ENCODE data around the gene SLC1A4.
A peak's percentile ranks its signal among the peaks of the same experiment; 100 is the strongest.
"Not testable (repeated sequence)": the region's sequence is repeated elsewhere in the genome, so short reads cannot be mapped to it uniquely, and the experiment has no call there.

SLC1A4 gene

DNA sequence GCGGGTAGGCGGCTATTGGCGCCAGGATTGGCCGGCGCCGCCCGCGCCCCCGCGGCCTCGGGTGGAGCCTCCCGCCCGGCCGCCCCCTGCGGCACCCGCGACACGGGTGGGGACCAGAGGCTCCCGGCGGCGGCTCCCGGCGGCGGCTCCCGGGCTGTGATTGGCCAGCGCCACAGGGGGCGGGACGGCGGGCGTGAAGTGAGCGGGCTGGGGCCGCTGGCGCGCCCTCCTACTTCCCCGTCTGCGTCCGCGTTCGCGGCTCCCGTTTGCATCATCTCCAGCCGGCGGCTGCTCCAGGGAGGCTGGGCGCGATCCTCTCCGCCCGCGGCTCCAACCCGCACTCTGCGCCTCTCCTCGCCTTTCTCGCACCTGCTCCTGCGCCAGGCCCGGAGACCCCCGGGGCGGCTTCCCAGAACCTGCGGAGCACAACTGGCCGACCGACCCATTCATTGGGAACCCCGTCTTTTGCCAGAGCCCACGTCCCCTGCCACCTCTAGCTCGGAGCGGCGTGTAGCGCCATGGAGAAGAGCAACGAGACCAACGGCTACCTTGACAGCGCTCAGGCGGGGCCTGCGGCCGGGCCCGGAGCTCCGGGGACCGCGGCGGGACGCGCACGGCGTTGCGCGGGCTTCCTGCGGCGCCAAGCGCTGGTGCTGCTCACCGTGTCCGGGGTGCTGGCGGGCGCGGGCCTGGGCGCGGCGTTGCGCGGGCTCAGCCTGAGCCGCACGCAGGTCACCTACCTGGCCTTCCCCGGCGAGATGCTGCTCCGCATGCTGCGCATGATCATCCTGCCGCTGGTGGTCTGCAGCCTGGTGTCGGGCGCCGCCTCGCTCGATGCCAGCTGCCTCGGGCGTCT, at the start of gene SLC1A4:
SLC1A4 (plus strand) TSS at position 274 of the 856 bp plus-strand sequence; CDS start at position 519, 245 bp downstream.
- DNase-seq = peak; percentile 84

DNA sequence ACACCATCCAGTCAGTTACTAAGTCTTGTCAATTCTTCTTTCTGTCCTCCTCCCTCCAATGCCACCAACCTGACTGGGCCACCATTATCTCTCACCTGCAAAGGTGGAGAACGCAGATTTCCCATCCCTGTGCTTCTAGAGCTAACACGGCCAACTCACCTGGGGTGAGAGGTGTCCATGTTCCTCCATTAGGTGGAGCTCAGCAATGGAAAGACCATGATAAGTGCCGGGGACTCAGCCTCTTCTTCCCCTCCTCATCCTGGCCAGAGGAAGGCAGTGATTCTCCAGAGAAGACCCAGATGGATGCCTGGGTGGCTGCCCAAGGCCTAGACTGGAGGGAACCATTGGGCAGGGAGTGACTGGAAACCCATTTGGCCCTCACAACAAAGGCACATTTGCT, 48.1 kb upstream of the SLC1A4 start:
- no peak for DNase-seq

DNA sequence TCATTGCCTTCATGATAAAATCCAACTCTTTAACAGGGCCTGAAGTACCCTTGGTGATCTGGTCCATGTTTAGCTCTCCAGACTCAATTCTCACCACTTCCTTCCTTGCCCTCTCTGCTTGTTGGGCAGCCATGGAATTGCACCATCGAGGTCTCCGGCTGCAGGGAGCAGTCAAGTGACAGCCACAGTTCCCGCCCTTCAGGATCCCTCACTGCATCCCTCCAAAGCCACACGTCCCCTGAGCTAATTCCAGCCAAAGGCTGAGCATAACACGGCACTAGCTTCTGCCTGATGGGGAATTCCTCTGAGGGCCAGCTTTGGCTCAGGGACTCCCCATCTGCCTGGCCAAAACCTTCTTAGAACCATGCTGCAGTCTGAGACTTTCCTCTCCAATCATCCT, 47.4 kb upstream of the SLC1A4 start:
- DNase-seq = no peak

DNA sequence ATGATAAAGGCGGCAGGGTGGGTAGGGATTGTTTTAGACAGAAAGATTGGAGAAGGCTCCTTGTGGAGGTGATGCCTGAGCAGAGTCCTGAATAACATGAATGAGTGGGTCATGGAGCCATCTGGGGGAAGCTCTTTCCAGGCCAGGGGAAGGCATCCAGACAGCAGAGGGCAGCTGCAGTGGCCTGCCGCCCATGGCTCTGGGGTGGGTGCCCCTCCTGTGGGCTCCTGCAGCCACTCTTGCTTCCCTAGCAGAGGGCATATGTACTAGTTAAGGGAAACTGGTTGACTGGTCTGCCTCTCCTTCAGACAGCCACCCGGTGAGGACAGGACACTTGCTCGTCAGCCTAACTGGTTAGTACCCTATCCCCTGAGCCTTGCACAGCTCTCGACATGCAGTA, 46.5 kb upstream of the SLC1A4 start:
- no peak for DNase-seq

DNA sequence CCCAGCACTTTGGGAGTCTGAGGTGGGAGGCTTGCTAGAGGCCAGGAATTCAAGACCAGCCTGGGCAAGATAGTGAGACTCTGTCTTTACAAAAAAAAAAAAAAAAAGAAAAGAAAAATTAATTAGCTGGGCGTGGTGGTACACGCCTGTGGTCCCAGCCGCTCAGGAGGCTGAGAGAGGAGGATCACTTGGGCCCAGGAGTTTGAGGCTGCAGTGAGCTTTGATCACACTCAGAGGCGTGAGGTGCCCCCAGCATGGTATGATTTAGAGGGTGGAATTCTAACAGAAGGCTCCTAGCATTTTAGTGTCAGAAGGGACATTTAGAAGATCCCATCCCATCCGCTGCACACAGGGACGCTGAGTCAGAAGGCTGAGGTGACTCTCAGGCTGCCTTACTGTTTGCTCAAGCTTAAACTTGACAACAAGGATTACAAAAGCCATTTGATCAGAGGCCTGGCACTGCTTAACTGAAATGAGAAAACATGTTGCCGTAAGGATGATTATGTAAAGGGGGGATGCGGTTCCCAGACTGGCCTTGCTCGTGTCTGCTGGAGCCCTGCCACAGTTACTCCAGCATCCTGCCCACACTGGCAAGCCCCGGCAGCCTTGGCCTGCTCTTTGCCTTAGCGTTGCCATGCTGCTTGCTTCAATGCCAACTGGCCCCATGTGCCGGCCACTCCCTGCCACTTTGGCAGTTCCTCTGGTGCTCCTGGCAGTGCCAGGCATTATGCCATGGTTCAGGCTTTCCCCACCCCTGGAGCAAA, 45.6 kb upstream of the SLC1A4 start:
- DNase-seq = no peak

DNA sequence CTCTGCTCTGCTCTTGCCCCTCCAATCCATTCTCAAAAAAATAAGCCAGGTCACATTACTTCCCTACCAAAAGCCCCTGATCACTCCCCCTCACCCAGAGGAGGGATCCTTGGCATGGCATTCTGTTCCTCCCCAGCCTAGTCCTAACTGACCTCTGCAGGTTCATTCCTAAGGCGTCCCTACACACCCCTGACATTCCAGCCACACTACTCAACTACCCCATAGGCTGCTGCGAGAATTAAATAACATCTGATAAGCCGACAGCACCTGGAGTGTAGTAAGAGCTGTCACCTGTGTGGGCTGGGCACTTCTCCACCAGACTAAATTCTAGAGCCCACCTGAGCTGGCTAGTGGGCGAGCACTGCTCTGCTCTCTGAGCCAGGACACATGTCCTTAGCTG, 44.7 kb upstream of the SLC1A4 start:
- no peak for DNase-seq

DNA sequence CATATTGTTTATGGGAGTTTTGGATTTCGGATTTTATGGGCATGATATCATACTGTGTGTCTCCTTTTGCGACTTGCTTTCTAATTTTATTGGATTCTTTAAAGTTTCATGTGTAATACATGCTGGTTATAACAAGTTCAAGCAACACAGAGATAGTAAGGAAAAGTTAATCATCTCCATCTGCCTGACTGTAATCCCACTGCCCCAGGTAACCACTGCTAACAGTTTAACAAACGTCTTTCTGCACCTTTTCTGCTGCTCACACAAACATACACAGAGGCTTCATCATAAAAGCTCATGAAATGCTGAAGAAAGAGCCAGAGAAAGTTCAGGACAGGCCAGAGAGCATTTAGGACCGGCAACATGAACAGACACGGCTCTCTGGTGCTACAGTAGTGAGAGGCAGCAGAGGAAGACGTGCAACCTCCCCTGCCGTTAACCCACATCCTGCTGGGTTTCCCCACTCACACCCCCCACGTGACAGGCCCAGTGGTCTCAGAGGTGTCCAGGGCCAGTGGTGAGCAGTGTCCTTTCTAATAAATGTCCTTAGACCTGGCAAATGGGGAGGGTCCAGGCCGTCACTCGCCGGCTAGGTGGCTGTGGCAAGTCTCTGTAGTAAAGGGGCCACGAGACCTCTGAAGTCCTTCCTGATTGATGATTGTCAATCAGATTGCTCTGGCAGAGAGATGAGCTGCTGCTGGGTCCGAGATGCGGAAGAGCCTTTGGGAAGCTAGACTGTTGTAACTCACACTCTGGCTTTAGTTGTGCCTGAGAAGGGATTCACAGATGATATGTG, 43.0 kb upstream of the SLC1A4 start:
- DNase-seq = peak; percentile 65

DNA sequence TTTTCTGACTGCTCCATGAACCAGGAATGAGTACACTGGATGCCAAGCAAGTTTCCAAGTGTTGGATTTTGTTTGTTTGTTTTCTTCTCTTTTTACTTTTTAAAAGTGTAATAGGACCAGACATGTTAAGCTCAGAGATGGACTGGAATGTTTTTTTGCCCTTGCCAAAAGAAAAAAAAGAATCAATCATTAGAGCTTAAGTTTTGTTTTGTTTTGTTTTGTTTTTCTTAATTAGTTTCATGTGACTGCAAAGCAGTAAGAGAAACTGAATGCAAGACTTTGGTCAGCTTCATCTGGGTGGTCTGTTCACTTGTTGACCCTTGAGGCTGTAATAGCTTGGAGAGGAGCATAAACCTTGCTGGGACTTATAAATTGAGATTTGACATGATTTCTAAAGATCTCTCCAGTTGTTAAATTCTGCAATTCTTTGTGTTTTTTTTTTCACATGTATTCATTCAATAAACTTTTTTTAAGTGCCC, 42.4 kb upstream of the SLC1A4 start:
- no peak for DNase-seq

DNA sequence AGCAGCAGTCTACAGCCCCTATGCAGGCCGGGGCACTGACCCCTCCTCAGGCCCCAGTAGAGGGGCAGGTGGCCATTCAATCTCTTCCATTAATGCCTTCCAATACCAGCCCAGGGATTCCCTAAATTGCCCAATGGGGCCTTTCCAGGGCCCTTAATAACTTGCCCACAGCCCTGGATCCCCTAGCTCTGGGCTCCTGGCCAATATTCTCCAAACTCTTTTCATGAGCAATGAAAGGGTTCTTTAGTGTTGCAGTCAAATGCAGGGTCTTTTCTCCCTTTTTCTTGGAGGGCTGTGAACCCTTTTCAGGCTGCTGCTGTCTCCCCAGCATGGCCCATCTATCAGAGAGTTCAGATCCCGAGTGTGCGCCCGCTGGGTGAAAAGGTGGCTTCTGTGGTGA, 41.3 kb upstream of the SLC1A4 start:
- DNase-seq = no peak

DNA sequence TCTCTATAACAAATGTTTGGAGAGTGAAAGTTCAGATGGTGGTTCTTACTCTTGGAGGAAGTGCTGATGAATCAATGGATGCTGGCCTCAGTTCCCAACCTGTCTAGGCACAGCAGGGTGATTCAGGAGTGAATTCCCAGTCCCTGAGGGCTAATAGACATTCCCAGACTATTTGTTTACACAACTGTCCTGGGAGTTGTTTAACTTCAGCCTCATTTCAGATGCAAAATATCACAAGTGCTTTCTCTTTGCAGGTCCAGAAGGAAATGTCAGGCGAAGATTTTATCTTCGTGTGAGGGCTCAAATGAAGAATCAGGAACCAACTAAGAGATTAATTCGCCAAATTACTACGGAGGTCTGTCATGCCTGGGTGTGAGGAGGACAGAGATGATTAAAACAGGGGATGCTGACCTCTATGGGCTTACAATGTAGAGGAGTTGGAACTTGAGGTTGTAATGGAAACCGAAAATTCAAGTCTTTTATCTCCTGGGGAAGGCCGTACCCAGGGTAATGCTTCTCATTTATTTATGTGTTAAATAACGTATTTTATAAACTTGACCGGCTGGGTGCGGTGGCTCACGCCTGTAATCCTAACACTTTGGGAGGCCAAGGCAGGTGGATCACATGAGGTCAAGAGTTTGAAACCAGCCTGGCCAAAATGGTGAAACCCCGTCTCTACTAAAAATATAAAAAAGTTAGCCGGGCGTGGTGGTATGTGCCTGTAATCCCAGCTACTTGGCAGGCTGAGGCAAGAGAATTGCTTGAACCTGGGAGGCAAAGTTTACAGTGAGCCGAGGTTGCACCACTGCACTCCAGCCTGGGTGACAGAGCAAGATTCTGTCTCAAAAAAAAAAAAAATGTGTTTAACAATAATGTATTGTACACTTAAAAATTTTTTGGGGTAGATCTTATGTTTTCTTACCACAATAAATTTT, 38.7 kb upstream of the SLC1A4 start:
- no peak for DNase-seq

DNA sequence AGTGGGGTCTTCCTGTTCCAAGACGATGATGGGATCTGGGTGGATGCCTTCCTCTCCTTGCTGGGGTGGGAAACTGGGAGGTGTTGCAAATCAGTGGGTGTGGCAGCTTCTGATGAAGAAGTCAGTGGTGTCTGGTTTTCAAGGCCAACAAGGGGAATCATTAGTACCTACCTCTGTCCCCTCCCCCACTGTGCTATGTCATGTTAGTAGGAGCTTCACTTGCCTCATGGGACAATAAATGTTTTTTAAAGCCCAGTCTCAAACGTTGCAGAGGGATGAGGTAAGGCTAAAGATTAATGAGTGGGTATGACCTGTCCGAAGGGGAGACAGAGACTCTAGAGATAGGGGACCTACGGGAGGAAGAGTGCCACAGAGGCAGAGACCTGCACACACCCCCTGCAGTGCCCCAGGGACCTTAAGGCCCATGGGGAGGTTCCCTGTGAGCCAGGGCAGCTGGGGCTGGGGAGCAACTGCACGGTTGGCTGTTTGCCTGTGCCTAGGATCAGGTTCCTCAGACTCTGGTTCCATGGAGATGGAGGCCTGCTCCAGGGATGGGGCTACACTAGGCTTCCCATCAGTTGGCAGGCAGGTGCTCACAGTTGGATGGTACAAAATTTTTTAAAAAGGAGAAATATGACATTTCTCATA, 37.8 kb upstream of the SLC1A4 start:
- no peak for DNase-seq

DNA sequence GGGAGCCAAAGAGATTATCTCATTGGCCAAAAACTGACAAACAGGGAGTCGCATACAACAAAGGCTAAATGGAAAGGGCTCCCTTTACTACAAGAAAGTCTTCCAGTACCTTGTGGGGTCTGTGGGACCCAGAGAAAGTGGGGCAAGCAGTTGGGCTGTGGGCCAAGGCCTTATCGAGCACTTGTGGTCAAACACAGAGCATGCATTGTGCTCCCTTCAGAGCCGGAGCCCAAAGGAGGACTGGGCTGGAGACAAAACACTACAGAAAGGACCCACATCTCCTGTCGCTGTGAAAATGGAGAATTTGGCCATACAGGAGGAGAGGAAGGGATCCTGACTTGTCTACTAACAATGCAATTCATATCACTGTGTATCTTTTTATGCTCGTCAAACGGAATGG, 37.1 kb upstream of the SLC1A4 start:
- no peak for DNase-seq

DNA sequence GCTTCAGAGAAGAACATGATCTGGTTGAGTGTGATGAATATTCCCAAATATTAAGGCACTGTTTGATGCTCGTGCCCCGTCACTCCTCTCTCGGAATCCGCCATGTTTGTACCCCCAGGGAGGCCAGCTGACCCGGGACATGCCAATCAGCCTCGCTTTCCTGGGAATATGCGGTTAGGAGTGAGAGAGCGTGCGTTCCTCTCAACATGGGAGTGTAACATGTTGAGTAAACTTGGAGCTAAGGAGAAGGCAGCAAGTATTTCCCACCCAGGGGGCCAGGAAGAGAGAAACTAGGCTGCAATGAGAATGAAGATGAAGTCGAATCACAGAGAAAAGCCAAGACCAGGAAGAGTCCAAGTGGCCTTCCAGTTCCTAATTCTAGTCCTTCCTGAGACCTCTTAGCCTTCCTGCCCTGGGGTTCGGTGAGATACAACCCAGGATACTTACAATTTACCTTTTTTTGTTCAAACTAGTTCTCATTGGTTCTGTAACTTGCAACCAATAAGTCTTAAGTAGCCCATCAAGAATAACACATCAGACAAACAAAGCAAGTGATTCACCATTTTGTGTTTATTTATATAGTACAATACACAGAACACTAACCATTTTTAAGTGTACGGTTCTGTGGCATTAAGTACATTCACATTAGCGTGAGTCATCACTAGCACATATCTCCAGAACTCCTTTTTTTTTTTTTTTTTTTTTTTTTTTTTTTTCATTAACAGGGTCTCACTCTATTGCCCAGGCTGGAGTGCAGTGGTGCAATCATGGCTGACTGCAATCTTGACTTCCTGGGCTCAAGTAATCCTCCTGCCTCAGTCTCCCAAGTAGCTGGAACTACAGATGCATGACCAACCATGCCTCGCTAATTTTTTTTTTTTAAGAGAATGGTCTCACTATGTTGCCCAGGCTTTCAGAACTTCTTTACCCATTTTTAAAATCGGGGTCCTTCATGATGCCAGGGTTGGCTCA, 36.4 kb upstream of the SLC1A4 start:
- no peak for DNase-seq

DNA sequence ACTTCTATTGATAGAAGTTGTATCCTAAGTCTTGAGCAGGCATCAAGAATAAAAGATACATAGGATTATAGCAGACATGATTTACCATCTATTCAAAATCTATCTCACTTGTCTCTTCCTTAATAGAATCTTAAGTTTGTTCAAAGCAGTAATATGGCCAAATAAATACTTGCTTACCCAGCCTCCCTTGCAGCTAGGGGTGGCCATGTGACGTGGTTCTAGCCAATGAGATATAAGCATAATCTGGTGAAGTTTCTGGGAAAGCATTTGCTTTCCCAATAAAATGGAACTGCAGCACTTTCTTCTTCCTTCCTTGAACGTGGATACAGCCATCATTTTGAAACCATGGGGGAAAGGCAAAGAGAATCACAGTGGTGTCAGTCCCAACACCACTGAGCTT, 33.7 kb upstream of the SLC1A4 start:
- DNase-seq = no peak

DNA sequence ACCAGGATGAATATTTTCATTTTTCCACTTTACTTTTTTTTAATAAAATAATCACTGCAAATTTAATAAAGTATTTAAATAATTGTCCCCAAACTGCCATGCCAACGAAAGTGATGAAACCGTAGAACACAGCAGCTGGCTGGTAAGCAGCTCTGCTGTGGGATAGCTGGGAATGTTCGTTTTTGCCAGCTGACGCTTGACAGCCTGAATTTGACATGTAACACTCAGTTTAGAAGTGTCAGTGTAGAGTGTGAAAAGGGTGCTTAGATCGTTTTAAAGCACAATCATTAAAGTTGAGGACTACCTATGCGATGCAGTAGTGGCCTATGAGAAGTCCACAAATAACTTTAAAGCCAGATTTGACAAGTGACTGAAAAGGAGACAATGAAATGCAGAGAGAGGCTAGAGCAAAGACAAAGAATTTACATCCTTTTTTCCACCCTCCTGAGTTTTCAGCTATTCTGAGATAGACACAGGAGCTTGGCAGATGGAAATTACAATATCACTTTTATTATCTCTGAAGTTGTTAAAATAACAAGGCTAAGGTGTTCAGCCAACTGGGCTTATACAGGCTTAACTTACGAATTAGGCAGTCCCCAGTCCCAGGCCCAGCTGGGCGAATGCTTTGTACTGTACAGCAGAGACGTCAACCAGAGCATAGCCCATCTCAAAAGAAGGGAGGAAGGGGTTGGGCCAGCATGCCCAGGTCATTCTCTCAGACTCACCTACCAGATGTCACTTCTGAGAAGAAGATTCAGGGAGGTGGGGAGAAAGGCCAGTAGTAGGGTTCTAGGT, 31.9 kb upstream of the SLC1A4 start:
- DNase-seq = no peak

DNA sequence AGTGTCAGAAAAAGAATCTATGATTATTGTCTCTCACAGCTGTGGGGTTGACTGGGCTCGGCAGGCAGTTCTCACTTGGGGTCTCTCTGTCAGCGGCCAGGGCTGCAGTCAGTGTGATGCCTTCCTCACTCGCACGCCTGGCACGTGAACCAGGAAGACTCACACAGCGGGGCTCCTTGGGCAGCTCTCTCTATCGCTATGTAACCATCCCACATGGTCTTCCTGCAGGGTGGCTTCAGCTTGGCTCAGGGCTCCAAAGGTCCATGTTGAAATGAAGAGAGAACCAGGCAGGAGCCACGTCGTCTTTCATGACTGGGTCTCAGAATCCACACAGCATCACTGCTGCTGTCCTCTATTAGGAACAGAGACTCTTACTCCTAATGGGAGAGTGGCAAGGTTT, 30.6 kb upstream of the SLC1A4 start:
- DNase-seq = no peak

DNA sequence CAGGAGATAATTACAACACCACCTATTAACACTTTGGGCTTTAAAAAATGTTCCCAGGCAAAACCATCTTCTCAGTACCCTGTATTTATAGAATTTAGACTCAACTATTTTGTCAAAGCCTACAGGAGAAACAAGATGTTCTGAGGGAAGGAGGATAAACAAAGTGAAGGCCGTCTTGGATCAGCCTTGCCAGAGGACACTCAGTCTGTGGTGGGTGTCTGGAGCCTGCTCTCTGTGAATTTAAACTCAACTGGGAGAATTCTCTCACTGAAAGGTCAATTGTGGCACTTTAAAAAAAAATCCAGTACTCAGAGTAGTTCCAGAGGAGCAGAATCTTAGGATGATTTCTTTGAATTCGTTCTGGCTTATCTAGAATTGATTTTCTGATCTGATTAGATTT, 28.4 kb upstream of the SLC1A4 start:
- no peak for DNase-seq

DNA sequence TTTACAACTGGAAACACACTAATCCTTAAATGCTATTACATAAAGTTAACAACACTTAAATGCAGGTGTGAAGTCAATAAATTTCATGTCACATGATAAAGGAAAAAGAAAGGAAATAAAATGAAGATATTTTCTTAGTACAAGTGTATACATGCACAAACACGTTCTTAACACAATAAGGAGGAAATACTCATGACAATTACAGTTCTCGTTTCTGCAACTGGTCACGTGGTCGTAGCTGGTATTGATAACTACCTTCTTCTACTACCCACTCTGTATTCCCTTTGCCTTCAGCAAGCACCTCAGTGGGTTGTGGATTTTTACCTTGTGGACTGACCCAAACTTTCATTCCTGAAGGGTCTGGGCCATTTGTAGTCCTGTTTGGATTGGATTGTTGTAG, 26.1 kb upstream of the SLC1A4 start:
- DNase-seq = not testable (repeated sequence)

DNA sequence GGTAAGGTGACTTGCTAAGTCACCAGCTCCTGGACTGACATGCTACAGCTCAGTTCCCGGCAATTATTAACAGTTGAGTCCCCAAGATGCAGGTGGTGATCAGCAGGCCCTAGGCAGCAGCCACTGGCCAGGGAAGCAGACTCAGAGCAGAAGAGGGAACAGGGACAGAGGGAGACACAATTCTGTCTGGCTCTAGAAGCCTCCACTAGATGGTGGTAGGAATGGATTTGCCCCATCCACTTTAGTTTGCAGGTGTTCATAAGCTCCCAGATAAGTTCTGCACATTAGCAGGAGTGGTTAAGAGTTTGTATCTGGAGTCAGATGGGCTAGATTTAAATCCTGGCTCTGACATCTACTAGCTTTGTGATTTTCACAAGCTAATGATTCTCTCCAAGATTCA, 25.5 kb upstream of the SLC1A4 start:
- no peak for DNase-seq

DNA sequence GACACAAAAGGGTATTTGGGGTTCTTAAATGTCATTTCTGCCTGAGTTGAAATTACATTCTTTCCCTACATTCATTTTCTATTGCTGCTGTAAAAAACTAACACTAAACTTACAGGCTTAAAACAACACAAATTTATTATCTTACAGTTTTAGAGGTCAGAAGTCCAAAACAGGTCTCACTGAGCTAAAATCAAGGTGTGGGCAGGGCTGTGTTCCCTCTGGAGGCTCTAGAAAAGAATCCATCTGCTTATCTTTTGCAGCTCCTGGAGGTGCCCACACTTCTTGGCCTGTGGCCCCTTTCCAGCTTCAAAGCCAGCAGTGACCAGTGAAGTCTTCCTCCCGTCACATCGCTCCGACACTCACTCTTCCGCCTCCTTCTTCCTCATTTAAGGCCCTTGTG, 23.2 kb upstream of the SLC1A4 start:
- no peak for DNase-seq
